ENCODE results near the gene CAMK4.
"Not testable (repeated sequence)": the region's sequence is repeated elsewhere in the genome, so short reads cannot be mapped to it uniquely, and the experiment has no call there.

CAMK4 gene

DNA sequence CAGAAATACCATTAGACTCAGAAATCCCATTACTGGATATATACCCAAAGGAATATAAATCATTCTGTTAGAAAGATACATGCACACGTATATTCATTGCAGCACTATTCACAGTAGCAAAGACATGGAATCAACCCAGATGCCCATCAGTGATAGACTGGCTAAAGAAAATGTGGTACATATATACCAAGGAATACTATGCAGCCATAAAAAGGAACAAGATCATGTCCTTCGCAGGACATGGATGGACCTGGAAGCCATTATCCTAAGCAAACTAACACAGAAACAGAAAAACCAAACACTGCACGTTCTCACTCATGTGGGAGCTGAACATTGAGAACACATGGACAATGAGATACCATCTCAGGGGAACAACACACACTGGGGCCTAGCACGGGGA lies 33.4 kb downstream of the CAMK4 start:
- not testable (repeated sequence) for DNase-seq (ENCODE audit: low read depth)

DNA sequence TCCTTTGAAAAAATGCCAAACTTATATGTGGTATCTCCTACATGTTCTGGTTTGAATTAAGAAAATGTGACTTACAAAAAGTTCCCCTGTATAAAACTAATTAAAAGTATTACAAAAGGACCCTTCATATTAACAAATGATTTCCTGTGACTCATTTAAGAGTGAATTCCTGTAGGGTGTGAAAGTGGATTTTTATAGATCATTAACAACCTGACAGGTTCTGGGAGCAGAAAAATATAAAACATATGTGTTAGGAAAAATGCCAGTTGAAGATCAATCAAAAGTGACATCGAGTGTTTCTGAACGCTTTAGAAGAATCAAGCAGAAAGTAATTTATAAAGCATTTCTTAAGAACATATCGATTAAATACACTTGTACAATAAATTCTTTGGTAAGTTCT lies 35.5 kb downstream of the CAMK4 start:
- no peak for DNase-seq (ENCODE audit: low read depth)

DNA sequence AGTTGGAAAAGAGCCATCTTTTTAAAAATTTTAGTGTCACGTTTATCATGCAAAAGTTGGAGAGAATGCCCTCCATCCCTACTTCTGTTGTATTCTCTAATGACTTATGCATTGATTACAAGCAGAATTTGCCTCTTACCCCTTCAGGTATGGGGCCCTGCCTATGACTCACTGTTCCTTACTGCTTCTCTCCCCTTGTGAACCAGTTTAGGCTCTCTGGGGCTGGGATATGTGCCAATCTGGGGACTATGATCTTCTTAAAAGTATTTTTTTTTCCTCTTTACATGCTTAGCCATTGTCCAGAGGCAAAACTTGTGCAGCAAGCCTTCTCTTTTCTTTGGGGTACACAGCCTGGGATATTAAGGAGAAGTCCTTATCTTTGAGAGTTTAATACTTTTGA lies 37.4 kb downstream of the CAMK4 start:
- no peak for DNase-seq (ENCODE audit: low read depth)

DNA sequence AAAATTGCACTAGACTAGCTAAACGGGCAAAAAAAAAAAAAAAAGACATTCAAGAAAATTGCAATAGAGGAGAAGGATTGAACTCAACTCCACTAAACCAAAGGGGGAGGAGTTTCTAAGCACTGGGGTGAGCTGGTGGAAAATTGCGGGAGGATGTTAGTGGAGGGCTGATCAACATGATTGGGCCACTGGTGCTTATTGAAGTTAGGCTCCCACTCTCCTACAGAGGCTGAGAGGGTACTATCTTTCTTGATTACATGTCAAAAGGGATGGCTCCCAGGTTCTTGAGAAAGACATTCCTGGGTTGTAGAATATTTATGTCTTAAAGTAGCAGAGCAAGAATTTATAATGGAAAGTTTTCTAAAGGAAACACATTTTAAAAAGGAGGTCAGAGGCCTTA lies 38.0 kb downstream of the CAMK4 start:
- DNase-seq (ENCODE audit: low read depth): no peak

DNA sequence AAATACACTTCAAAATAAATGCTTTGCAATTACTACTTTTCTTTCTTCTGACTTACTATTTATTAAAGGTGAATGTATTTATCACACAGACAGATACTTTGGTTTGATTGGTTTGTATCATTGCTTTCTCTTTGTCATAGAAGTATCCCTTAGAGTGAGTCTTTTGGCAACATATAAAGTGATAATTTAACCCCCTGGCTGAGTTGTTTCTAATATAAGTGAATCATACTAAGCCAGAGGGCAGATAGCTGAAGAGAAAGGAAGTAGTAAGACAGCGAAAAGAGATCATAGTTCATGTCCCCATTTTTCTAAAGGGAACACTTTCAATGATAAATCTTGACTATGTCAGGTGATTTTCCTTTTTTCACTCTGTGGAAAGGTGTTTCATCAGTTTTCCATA lies 38.6 kb downstream of the CAMK4 start:
- DNase-seq (ENCODE audit: low read depth): no peak

DNA sequence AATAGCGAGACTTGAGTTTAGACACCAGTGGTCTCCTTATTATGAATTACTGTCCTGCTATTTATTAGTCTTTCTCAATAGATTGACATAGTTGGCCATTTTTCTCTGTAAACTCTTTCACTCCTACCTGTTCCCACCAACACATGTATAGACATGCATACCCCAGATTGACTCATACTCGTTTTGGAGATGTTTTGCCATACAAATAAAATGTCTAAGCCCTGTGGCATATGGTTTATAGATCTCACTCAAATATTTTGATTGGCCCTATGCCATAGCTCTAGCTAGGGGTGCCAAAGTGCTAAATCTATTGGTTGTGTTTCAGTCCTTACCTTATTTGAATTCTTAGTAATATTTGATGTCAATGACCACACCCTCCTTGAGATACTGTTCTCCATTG lies 42.3 kb downstream of the CAMK4 start:
- no peak for DNase-seq (ENCODE audit: low read depth)

DNA sequence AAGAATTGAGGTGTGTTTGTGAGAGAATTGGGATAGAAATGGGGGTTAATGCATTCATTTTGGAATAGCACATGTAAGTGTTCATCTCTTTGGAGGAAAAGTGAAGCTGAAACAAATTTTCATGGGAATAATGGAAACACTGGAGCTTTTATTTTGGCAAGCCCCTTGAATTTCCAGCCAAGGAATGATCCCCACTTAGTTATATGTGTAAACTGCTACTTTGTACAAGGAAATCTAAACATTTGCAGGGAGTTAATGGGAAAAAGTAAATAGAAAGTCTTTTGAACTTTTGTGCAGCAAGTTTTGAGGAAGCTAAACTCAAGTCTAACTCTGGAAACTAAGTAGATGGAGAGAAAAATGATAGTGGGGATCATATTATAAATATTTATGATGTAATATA lies 44.1 kb downstream of the CAMK4 start:
- no peak for DNase-seq (ENCODE audit: low read depth)

DNA sequence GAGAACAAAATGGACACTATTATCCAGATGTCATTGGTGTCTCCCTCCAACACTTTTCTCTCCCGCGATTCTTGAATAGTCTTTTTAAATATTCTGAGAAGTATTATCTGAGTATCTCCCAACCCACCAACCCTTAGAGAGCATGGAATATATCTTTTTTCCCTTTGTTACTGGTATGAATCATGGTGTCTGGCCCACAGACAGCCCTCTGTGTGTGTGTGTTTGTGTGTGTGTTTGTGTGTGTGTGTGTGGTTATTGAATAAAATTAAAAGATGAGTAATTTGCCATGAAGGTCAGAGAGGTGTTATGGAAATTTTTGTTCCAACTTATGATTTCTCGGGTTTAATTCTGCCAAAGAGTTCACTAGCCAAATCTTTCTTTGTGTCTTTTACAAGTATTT lies 47.7 kb downstream of the CAMK4 start:
- no peak for DNase-seq (ENCODE audit: low read depth)

DNA sequence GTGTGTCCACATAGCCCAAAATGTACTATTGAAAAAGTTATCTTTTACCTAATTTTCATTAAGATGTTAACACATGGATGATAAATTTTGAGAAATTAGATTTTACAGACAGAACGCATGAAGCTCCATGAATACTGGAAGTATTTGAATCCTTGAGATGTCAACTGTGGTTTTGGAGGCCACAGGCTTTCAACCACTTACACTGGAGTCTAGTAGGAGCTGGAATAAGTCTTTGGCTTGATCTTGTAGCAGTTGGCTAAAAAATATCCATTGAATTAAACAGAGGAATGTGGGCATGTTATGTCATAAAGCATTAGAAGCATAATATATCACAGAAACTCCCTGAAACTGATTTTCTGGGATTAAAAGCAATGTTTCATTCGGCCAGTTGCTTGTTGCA lies 52.9 kb downstream of the CAMK4 start:
- DNase-seq (ENCODE audit: low read depth): no peak

DNA sequence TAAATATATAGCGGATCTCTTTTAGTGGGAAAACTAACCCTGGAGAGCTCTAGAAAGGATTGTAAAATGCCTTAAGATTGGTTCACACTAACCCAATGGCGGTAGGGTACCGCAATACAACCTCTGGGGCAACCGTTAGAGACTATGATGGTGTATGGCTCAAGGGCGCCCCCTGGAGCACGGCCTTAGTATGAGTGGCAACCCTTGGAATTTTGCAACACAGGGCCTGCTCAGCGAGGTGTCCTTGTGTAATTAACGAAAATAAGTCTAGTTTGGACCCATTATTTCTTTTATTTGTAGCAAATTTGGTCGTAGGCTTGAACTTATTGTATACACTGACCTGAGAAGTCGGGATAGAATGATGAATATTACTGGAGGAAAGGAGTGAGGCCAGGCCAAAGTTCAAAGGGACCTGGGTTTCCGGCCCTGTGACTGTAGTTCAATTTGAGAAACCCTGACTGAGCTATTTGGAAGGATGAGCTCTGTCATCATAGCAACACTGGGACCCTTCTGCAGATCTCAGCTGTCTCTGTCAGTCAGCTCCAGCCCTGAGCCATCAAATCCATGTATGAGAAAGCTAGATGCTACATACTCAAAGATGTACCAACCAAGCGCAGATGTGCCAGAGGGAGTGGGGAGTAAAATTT lies 54.8 kb downstream of the CAMK4 start:
- peak; percentile 87 for DNase-seq (ENCODE audit: low read depth)

DNA sequence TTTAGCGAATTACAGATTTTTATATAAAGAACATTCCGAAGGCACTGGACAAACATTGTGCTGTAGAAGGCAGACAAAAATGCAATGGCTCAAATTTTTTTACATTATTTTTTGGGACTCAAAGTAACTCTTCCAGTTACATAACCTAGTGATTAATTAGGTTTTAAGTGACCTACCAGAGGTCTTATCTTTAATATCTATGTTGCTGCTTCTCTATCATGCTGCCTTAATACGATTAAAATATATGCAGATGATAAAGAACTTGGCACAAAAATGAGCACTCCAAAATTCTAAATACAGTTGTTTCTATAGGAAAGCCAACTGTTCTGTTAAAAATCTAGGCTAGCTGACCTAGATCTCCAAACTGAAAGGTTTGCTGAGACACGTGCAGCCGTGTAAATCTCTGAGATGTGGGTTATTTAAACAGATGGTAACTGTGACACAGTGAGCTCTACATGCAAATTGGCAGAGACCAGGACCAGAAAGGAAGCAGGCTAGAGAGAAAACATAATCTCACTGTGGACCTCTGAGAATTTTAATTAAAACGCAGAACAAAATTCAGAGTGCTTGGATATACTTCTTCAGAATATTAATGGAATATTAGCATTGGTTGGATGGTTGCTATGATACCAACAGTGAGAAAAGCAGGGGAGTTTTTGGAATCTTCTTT lies 56.2 kb downstream of the CAMK4 start:
- no peak for DNase-seq (ENCODE audit: low read depth)

DNA sequence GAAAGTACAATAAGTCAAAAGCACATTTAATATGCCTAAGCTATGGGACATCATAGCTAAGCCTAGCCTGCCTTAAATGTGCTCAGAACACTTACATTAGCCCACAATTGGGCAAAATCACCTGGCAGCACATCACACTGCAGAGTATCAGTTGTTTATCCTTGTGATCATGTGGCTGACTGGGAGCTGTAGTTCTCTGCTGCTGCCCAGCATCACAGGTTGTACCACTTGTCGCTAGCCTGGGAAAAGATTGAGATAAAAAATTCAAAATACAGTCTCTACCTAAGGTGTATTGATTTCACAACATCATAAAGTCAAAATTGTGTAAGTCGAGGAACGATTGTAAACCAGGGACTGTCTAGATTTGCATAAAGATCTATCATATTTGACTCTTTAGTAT lies 58.6 kb downstream of the CAMK4 start:
- no peak for DNase-seq (ENCODE audit: low read depth)

DNA sequence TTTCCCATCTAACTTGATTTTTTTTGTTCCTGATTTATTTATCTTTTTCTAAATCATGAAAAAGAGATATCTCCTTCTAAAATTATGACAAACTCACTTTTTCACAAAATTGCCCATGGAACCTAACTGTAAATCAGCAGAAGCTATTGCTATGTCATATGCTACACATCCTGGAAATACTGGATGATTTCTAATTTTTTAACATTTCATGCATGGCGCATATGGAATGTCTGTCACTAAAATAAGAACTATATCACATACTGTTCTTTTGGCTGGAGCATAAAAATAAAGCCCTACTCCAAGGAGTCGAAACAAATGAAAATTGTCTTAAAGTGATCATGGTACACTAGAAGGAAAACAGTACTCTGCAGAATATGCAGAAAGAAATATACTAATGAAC lies 60.6 kb downstream of the CAMK4 start:
- no peak for DNase-seq (ENCODE audit: low read depth)

DNA sequence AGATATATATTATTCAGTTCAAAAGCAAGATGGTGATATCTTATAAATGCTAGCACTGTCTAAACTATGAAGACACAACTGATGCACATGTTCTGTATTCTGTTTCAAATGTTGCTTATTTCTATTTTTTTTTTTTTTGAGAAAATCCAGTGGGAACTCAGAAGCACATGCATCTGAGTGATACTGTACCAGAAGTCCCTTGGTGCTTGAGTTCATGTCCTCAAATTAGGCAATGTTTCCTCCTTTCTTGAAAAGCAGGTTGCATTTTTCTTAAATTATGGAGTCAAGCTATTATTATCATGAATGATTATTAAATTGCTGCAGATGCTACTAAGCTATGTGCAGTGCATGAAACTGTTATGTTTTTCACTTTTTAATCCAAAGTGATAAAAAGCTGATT lies 70.4 kb downstream of the CAMK4 start:
- DNase-seq (ENCODE audit: low read depth): no peak

DNA sequence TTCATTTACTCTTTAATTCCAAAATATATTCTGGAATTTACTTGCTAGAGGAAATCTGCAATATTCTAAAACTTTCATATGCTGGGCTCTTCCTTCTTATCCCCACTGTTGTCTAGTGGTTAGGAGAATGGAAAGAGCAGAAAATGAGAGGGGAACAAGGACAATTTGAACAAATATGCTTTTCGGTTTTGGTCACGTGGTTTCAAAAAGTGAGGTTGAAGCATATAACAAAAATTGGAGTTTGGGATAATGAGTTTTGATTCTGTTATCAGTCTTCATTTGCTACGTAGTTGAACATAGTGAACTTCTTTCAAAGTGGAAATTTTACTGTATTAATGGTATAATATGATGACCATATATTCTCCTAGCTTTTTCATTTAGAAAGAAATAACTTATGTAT lies 71.5 kb downstream of the CAMK4 start:
- DNase-seq (ENCODE audit: low read depth): no peak

DNA sequence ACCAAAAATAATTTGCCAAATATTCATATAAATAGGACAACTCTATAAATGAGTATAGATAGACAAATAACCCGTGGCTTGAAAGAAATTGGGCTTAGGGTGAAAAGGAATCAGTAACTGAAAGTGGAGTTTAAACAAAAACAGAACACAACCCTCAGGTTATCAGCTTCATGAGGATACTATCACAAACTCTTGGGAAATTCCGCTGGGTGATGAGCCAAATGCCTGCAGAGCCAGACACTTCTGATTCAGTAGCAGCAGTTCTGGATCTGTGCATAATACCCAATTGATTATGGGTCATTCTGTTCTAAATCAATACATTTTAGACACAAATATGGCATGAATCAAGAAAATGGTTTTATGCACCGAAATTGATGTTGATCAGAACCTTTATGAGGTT lies 72.4 kb downstream of the CAMK4 start:
- DNase-seq (ENCODE audit: low read depth): no peak

DNA sequence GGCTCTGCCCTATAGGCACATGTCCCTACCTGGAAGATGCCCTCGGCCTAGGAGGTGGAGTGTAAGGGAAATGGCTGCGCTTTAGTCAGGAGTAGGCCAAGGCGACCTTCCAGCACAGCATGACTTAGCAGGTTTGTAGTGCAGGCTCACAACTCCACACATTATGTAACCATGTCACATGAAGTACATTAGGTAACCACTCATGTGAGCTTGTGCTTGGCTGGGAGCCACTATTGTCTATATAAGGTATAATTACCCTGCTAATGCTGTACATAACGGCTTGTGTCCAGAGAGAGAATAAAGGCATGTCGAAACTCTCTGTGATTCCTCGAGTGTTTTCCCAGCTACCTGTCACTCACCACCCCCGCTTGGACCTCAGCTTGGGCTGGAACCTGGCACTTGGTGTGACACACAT lies 74.9 kb downstream of the CAMK4 start:
- no peak for DNase-seq (ENCODE audit: low read depth)

DNA sequence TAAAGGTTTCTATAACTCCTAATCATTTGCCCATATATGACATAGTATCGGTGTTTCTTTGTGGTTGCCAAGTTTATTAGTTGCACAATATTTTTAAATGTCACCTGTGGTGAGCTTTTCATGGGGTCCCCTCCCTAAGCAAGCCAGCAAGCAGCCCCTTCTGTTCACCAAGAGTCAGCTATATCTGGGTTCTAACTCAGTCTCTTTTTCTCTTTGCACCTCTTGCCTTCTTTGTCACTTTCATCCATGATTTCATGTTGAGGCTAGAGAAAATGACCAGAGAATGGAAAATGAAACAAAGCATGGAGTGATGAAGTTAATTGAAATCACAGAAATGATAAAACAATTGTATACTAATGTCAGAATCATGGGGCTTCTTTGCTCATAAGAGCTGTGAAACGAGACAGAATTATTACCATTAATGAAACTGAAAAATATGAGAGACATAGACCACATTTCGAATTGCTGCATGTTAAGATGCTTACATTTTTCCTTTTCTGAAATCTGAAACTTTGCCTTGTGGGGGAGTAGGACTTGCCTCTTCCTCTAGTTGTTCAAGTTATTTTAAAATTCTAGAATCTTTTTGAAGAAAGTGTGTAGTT lies 75.7 kb downstream of the CAMK4 start:
- no peak for DNase-seq (ENCODE audit: low read depth)

DNA sequence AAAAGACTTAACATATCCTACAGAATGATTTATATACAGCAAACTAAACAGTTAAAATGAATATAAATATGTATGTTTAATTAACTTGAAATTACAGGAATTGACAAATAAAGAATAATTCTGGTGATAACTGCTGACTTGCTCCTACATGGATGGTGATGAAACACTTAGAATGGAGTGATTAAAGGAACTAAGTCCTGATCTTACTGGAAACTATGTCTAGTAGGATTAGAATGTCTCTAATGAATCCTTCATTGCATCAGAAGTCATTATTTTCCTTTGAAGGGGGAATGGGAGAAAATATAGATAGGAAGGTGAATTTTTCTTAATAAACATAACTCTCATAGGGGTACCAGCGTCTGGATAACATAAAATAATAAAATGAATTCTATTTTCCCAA lies 77.1 kb downstream of the CAMK4 start:
- no peak for DNase-seq (ENCODE audit: low read depth)

DNA sequence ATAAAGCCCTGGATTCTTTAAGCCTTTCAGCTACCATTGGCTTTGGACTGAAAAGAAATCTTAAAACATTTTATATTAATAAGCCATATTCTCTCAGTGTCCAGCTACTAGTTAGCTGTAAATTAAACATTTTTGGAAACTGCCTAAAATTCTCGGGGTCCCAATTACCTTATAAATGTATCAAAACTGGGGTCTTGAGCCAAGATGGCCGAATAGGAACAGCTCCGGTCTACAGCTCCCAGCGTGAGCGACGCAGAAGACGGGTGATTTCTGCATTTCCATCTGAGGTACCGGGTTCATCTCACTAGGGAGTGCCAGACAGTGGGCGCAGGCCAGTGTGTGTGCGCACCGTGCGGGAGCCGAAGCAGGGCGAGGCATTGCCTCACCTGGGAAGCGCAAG lies 77.9 kb downstream of the CAMK4 start:
- not testable (repeated sequence) for DNase-seq (ENCODE audit: low read depth)

DNA sequence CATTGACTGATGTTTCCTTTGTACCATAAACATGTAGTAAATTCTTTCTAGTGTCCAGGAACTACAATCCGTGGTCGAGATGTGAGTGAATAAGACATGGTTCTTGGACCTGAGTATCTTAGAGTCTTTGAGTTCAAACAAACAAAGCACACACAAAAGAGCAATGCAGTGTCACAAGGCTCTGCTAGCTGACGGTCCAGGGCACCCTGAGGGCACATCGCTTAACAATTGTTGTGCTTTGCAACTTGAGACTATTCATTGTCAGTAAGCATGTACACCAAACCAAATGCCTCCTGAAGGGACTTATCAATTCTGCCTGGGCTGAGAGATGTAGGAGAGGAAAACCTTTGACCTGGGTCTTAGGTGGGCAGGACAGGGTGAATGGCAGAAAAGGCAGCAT lies 84.8 kb downstream of the CAMK4 start:
- DNase-seq (ENCODE audit: low read depth): no peak

DNA sequence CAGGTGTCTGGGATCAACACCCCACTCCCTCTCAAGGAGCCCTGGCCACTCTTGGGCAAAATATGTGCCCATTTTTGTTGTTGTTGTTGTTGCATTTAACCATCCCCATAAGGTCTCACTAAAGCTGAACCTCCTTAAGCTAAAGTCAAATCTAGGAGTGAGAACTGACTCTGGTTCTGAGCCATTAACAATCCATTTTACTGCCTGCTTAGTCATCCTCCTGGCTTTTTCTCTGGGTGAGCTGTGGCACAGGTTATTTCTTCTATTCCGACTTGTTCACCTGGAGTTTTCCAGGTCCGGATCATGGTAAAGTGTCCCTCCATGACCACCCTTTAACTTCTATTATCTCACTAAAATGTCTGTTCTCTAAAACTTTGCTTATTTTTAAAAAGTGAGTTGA lies 85.2 kb downstream of the CAMK4 start:
- no peak for DNase-seq (ENCODE audit: low read depth)

DNA sequence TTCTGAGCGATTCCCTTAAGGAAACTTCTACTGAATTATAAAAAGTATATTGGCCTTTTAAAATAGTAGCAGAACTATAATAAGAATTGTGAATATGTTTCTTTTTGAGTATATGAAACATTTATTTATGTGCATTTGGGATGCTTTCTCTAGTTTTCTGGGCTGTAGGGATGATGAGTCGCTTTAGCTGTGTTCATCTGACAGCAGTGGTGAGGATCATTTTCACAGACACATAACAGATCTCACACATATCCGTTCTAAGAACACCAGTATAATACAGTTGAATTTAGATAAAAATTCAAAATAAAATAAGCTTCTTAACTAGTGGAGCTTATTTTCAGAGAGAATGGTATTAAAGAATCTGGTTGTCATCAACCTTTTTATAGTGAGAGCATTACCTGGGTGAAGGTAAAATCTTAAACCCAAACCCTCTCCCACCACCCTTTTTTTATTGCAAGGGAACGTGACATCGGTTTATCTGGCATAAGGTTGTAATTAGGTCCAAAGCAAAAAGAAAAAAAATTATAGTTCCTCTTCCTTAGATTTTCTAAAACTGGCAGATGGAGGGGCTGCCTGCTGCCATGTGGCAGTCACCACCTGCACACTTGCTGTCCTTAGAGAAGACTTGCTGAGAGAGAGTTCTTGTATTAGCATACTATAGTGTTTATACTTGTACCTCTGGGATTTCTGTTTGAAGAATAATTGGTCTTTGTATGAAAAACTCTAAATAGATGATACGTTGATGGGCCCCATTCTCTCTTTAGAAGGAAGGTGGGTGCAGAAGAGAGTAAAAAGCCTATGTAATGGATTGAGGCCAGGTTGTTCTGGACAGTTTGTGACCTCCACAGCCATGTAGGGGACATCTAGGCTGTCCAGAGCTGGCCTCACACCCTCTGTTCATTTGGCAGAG lies 86.8 kb downstream of the CAMK4 start:
- DNase-seq (ENCODE audit: low read depth): no peak

Measured in stimulated activated CD8-positive, alpha-beta memory T cell treated with anti-CD3 and anti-CD28 coated beads, Interleukin-15, amount 100 ng/mL, for 24 hours (primary cell).